Upper lobe of left lung (tissue), 4 donors: ENCODE data around the gene PAQR7.

Experiments
- CTCF ChIP-seq, 6 experiments: fragments of 450-650 bp in 4 of 6; fragments of 200-600 bp in 2 of 6; sonication (generic) in 2 of 6; IDR thresholded peaks; one replicate each; pipeline ENCODE4 v1.5.1; 2016 to 2019; ENCODE audit warnings: antibody characterized with exemption in 6 of 6
- EP300 ChIP-seq, 4 donors: sonication (generic); formaldehyde crosslinking; IDR thresholded peaks; one replicate each; pipeline ENCODE4 v1.5.1; 2017; ENCODE audit warnings: antibody characterized with exemption in 4 of 4, control low read depth in 2 of 4
- POLR2A ChIP-seq, 4 donors: fragments of 450-650 bp; IDR thresholded peaks; one replicate each; pipeline ENCODE4 v1.5.1; 2016 to 2017; ENCODE audit warnings: antibody characterized with exemption in 4 of 4, mild to moderate bottlenecking in 2 of 4
- POLR2AphosphoS5 ChIP-seq, 2 donors: sonication (generic); formaldehyde crosslinking; IDR thresholded peaks; one replicate each; pipeline ENCODE4 v1.5.1; 2017; ENCODE audit warnings: antibody characterized with exemption in 2 of 2

GRCh38 chr1:25873120-25873519 lies 2.4 kb downstream of the PAQR7 start:
- no peak for TF ChIP-seq POLR2A (IDR thresholded peaks at IDR 0.05)
- no peak for TF ChIP-seq CTCF (IDR thresholded peaks at IDR 0.05)
- no peak for TF ChIP-seq POLR2AphosphoS5 (IDR thresholded peaks at IDR 0.05)
- no peak for TF ChIP-seq EP300 (IDR thresholded peaks at IDR 0.05)
